GM19452 (cell line): Measurements from ENCODE around the gene DIP2B.
"Not testable (repeated sequence)": the region's sequence is repeated elsewhere in the genome, so short reads cannot be mapped to it uniquely, and the experiment has no call there.

Experiments
- ATAC-seq: cut with Tn5 transposase; IDR thresholded peaks from one replicate; pipeline ENCODE4 v1.9.1; 2021; ENCODE audit not compliant: unreplicated experiment

DIP2B gene

GRCh38 chr12:50518090-50518489 lies 13.3 kb downstream of the DIP2B start:
- ATAC-seq: no peak

DNA sequence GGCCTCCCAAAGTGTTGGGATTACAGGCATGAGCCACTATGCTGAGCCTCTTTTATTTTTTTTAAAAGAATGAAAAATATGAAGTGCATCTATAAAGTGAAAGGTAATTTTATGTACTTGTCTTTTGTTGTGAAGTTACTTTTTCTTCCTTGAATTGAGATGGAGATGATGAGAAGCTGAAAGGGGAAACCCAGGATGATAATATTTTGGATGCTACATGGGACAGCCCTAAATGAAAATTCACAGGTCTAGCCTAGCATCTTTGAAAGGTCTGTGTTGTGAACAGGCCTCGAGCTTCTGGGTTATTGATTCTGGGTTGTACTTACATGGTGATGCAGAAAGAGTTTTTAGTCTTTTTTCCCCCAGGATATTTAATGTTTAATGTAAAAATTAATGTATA lies 14.6 kb downstream of the DIP2B start:
- ATAC-seq: no peak

DNA sequence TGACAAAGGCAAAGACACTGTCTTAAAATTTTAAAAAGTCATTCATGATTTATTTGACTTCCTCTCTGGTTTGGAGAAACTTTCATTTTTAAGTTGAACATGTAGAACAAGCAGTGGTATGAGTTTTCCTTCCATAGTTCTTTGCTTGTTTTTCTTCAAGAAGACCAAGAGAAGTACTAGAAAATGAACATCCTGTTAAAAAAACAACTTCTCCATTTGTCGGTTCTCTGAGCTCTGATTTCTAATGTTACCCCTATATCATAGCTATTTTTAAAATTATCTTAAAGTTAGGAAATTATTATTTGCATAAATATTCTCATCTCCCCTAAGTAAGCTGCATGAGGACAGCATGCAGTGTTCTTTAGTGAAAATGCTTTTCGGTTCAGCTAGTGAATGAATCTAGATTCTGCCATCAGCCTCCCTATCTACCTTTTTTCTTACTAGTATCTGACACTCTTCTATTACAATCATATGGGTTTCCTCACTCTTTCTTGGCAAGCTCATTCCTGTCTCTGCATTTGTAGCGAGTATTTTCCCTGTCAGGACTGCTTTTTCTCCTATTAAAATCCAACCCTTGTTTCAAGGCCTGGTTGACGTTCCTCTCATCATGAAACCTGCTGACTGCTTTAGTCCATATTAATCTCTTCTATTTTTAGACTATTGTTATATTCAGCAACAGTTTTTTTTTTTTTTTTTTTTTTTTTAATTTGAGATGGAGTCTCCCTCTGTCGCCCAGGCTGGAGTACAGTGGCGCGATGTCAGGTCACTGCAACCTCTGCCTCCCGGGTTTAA lies 15.8 kb downstream of the DIP2B start:
- no peak for ATAC-seq

GRCh38 chr12:50521781-50522180 lies 17.0 kb downstream of the DIP2B start:
- ATAC-seq: not testable (repeated sequence)

DNA sequence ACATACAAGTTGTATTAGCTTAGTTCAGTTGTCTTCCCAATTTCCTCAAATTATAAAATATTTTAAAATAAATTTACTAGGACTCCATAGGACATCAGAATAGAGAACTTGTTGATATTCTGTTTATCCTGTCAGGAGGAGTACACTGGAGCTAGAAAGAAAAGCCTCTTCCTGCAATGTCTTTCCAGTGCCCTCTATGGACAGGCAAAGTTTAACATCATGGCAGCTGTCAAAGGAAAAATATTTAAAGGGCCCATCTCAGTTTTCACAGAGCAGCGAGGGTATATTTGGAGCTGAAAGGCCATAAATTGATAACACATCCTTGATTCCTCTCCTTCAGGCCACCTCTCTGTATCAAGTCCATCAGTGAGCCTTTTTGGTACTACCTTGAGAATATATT lies 19.0 kb downstream of the DIP2B start:
- ATAC-seq: no peak

DNA sequence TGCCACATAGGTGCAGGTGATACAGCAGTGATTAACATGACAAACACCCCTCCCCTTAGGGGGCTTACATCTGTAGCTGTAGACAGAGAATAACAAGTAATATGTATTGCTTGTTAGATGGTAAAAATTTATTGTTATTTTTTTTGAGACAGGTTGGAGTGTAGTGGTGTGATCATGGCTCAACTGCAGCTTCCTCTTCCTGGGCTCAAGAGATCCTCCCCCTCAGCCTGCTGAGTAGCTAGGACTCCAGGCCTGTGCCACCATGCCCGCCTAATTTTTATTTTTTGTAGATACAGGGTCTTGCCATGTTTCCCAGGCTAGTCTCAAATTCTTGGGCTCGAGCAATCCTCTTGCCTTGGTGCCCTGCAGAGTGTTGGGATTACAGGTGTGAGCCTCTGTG lies 19.8 kb downstream of the DIP2B start:
- ATAC-seq: no peak

DNA sequence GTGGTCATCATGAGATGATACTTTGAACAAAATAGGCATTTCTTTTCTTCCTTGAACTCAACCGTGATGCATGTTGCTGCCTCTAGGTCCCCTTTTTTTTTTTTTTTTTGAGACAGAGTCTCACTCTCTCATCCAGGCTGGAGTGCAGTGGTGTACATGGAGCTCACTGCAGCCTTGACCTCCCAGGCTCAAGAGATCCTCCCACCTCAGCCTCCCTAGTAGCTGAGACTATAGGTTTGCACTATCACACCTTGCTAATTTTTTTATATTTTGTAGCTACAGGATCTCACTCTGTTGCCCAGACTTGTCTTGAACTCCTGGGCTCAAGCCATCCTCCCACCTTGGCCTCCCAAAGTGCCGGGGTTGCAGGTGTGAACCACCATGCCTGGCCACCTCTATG lies 20.6 kb downstream of the DIP2B start:
- ATAC-seq: no peak

DNA sequence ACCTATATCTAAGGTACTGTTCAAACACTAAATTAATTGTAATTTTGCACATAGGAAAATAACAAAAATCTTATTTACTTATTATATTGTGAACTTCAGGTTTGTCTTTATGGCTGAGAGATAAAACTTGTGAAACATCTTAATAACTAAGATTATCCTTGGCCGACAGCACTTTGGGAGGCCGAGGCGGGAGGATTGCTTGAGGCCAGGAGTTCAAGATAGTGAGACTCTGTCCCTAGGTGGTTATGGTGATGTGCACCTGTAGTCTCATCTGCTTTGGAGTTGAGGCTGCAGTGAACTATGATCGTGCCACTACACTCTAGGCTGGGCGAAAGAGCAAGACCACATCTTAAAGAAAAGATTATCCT lies 22.6 kb downstream of the DIP2B start:
- ATAC-seq: no peak

GRCh38 chr12:50528800-50529199 lies 24.0 kb downstream of the DIP2B start:
- no peak for ATAC-seq

- ATAC-seq: no peak
These were observed 24.6 kb downstream of the DIP2B start for GRCh38 chr12:50529345-50529744.

DNA sequence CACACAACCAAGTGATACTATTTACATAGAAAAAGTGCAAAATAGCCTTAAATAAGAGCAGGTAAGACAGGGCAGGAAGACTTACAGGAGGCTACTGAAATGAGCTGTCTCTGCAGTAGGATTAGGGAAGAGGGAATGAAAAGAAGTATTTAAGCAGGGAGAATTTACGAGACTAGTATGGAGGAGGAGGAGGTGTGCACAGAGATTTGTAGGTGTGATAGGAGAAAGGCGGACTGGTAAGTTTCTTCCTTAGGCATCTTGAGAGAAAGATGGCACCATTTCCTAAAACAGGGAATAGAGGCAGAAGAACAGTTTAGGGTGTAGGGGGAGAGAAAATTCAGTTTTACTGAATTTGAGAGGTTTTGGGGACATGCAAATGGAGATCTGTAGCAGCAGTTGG lies 25.7 kb downstream of the DIP2B start:
- ATAC-seq: no peak

GRCh38 chr12:50533203-50533584 lies 28.4 kb downstream of the DIP2B start:
- no peak for ATAC-seq

- no peak for ATAC-seq
These were observed 29.2 kb downstream of the DIP2B start for GRCh38 chr12:50533971-50534370.

DNA sequence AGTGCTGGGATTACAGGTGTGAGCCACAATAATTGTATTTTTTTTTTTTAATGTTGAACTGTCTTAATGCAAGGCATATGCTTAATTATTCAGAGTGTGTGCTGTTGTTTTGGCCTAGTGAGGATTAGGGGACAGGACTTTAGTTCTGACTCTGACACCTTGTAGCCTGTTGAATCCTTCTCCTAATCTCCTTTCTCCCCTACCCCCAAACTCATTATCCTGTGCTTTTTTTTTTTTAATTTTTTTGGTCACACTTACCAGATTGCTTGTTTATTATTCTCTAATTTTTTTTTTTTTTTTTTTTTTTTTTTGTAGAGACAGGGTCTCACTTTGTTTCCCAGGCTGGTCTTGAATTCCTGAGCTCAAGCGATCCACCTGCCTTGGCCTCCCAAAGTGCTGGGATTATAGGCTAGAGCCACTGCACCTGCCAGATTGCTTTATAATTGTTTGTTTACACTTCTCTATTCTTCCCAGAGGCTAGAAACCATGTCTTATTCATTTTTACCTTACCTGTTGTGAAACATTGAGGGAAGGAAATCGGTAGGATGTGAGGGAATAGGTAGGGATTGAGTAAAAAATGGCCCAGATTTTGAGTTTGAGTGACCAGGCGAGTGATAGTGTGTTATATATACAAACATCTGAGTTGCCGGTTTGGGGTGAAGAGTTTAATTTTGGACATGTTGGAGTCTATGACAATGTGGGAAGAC lies 32.2 kb downstream of the DIP2B start:
- ATAC-seq: no peak

GRCh38 chr12:50537538-50537919 lies 32.7 kb downstream of the DIP2B start:
- no peak for ATAC-seq

GRCh38 chr12:50538182-50538581 lies 33.4 kb downstream of the DIP2B start:
- ATAC-seq: no peak

GRCh38 chr12:50541139-50541538 lies 36.4 kb downstream of the DIP2B start:
- ATAC-seq: no peak

- no peak for ATAC-seq
These were observed 37.7 kb downstream of the DIP2B start for GRCh38 chr12:50542448-50542847.

GRCh38 chr12:50543188-50543587 lies 38.4 kb downstream of the DIP2B start:
- not testable (repeated sequence) for ATAC-seq

GRCh38 chr12:50545213-50545612 lies 40.4 kb downstream of the DIP2B start:
- ATAC-seq: no peak

DNA sequence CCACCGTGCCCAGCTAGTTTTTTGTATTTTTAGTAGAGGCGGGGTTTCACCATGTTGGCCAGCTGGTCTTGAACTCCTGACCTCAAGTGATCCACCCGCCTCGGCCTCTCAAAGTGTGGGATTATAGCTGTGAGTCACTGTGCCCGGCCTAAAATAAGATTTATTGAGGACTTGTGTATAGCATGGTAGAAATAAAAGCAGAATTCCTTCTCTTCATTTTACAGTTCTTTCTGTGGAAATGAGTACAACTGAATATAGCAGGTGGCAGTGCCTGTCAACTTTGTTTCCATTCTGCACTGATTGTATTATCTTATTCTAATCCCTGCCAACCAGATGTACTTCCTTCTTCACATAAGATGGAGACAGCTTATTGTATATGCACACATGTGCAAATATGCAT lies 41.0 kb downstream of the DIP2B start:
- no peak for ATAC-seq

- no peak for ATAC-seq
These were observed 41.9 kb downstream of the DIP2B start for GRCh38 chr12:50546441-50547318.
